Measurements from ENCODE around the gene STAT4. TPM values are rescaled to one million over a fixed set of nuclear protein-coding genes. Genes with fewer than 3 reads are reported as not detected.
A peak's percentile ranks its signal among the peaks of the same experiment; 100 is the strongest.

Gene STAT4
- total RNA-seq, 1 donor from 2014 or later: 0.13 TPM

DNA sequence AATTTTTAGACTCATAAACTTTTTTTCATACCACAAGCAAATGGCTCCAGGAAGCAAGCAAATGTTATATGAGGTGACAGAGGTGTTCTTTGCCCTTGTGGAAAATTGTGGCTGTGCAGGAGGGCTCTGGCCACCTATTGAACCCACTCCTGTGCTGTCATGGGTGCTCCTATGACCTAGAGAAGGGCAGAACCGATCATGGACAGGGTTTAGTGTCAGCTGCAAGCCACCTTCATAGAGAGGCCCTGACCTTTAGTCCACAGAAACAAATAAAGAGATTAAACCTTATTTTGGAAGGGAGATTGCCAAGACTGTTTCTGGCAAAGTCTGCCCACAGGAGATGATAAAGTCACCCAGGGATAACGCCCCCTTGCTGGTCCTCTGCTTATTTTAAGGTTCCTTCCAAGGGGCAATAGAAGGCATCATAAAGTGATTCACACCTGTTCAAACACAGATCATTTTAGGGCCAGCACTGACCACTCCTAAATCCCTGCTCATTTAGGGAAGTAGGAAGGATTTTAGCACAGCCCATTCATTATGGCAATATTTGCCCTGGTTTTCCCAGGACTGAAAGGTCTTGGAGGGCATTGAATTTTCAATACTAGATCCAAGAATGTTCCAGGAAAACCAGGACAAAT, 26.1 kb upstream of the STAT4 start:
- no peak for DNase-seq (ENCODE audit: low read depth, low spot score)

DNA sequence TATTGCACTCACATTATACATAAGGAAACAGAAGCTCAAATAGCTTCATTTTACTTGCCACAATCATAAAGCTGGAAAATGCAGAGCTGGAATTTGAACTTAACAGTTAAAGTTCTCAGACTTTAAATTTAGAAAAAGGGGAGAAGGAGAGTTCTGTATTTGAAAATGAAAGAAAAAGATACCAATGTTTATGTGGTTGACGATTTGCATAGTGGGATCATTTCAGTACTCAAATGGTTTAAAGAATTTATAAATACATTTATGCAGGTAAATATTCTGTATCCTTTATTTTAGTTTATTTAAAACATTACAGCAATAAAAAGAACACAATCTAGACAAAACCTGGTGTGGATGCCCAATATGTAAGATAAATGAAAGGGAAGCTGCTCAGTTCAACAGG, 25.5 kb upstream of the STAT4 start:
- DNase-seq (ENCODE audit: low read depth, low spot score): no peak

DNA sequence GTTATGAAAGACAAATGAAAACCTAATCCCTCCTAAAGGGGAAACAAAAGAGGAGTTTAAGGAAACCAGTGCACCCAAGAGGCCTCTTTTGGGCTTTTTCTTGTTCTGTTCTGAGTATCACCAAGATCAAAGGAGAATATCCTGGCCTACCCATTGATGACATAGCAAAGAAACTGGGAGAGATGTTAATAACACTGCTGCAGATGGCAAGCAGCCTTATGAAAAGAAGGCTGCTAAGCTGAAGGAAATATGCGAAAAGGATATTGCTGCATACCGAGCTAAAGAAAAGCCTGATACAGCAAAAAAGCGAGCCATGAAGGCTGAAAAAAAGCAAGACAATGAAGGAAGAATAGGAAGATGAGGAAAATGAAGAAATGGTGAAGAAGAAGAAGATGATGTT, 23.6 kb upstream of the STAT4 start:
- DNase-seq (ENCODE audit: low read depth, low spot score): no peak

DNA sequence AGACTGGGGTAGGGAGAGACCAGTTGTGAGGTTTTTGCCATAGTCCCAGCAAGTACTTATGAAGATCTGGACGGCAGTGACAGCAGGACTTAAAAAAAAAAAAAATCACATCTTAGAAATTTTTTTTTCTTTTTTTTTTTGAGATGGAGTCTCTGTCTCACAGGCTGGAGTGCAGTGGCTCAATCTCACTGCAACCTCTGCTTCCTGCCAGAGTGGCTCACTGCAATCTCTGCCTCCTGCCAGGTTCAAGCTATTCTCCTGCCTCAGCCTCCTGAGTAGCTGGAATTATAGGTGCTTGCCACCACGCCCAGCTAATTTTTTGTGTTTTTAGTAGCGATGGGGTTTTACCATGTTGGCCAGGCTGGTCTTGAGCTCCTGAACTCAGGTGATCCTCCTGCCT, 22.4 kb upstream of the STAT4 start:
- DNase-seq (ENCODE audit: low read depth, low spot score): no peak

DNA sequence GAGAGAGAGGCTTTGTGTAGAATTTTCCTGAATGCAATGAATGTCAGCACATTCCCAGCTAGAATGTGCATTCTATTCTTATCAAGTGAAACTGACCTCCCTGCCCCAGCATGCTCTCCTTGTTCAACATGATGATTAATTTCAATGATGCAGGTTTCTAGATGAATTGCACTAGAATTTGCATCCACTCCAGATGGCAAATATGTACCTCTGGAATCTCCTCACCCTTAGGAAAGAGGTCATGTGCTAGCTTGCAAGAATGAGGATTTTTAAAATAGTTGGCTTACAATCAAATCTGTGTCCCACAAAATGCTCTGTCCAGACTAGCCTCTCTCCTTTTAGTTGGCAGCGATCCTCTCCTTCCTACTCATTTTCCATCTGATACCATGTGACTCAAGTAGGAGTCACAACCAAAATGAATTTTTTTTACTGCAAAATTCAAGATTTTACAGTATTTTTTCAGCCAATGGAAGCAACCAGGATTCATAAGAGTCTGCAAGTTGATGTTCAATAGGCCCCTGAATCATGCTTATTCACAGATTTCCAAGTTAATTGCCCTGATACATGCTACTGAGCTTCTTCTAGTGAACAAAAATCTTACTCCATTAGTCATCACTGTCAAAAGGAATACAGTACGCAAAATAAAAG, 21.0 kb upstream of the STAT4 start:
- DNase-seq (ENCODE audit: low read depth, low spot score): no peak

DNA sequence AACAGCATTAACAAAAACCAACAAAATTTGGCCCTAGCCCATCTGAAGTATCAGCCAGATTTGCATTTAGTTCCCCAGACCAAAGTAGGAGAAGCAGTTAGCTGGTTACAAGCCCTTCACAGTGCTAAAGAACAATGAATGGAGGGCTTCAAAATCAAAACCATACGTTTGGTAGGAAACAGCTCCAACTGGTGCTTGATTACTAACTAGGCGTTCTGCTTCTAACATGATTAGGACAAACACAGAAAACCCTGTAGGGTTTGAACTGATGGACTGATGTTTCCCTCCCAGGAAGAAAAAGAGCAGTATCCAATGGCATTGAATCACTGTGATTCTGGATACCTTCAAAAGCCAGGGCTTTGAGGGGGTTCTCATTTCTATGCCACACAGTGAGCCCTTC, 20.5 kb upstream of the STAT4 start:
- DNase-seq (ENCODE audit: low read depth, low spot score): no peak

DNA sequence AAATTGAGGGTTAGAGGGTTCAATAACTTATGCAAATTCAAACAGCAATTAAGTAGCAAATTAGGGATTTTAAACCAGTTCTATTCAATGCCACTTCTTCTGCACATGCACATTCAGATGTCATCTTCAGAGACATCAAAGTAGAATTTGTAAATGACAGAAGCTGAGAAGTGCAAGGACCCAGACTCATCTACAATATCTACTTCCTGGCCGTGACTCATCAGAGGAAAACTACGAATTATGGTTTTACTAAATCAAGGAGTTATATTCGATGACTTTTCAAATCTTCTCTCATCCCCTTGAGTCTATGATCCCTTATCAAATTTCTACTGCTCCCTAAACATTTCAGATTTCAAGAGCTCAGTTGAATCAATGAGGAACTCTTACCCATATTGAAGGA, 20.0 kb upstream of the STAT4 start:
- DNase-seq (ENCODE audit: low read depth, low spot score): no peak

DNA sequence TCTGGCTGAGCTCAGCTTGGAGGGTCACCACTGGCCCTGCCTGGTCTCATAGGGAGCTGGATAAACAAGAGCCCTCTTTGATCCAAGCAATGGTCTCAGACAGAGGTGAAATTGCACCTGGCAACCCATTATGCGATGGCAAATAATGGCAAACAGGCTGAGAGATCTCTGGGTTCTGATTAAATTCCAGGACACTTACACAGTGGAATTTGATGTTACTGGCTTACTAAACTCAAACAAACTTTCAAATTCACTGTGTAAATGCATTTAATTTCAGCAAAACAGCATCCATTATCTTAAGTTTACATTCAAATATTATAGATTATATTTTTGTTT, 19.5 kb upstream of the STAT4 start:
- no peak for DNase-seq (ENCODE audit: low read depth, low spot score)

DNA sequence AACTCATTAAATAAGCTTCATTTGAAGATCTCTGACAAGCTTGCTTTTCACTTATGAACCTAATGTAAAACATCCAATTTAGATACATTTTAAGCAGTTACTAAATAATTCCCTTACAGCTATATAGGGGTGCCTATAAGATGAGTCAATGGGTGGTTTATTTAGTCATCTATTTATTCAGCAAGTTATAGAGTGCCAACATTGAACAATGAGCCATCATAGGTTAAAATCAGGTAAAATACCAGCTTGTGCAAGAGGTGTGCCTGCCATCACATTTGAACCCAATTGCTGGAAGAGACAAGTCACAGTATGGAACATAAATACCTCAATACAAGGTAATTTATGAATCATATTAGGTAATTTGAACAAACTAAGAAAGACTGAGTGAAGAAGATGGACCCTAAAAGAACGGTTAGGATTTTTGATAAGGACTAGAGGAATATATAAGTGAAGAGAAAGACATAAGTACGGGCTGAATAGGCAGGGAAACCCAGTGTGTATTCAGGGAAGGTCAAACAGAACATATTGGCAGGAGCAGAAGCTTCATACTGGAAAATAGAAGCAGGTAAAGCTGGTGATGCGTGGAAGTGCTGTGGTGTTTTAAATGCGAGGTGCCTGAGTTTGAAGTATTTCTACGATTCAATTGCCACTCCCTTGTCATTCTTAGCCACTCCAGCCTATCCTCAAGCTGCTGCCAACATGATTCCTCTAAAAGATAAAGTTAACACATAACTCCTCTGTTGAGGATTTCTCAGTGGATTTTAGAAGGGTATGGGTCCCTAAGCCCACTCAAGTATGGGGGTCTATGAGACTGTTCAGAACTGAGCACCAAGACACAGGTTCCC, 18.9 kb upstream of the STAT4 start:
- DNase-seq (ENCODE audit: low read depth, low spot score): no peak

DNA sequence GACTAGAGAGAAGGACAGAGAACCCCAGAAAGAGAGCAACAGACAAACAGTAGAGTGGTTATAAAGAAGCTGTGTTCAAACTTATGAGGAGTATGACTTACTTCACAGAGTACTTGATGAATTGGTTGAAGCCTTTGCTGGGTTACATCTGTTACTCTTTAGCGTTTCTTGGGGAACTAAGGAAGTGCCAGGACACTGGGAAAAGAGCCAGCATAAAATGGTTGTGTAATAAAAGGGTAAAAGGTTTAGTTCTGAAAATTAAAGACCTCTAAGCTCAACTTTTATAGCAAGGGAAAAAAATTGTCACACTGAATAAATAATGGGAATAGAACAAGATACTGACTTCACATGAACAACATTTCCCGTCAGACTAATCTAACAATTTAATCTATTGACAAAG, 17.0 kb upstream of the STAT4 start:
- no peak for DNase-seq (ENCODE audit: low read depth, low spot score)

DNA sequence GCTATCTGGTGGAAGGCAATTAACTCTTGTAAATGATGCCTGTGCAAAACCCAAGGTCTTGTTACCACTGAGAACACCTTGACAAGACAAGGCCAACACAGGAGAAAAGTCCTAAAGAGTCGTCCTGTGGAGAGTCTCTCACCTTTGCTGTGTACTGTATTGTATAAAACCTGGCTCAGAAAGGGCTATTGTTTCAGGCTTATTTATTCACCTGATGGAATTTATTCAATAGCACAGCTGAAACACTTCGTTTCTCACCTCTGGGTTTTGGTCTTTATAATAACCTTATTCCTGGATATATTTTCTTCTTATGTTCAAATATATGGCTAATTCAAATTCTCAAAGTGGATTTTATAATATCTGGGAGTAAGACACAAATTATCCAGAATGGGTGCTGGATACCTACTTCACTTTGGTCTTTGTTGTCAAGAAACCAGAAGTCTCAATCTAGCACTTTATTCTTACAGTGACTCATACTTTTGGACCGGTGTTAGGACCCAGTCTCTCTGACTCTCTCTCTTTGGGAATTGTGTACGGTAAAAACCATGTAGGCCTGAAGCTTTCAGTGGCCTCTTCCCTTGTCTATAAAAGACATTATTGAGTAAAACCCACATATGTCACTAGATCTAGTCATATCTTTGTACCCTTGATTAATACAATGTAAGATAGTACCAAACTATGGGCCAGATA, 16.1 kb upstream of the STAT4 start:
- DNase-seq (ENCODE audit: low read depth, low spot score): no peak

DNA sequence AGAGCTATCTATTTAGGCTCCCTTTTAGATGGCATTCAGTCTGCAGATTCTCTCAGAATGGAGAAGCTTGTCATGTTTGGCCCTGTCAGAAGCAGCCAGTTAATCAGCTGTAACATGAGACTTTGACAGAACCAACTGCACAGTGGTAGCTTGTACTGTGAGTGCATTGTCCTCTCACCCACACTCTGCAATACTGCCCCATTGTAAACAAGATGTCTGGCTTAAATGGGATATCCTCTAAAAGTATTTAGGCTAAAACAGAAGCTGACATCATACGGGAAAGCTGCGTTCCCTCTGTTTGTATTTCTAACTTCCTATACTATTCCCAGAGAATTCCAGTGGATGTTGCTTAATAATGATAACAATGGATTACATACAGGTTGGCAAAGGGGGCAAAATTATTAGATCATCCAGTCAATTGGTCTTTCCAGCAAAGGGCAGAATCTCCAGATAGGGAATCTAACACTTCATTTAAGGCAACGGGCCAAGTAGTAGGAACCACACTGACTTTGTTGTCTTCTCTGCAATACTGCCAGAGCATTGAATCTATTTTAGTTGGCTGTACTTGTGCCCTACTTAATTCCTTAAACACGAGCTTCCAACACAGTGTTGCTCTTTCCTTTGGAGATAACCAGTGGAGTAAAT, 15.4 kb upstream of the STAT4 start:
- DNase-seq (ENCODE audit: low read depth, low spot score): peak; percentile 19

DNA sequence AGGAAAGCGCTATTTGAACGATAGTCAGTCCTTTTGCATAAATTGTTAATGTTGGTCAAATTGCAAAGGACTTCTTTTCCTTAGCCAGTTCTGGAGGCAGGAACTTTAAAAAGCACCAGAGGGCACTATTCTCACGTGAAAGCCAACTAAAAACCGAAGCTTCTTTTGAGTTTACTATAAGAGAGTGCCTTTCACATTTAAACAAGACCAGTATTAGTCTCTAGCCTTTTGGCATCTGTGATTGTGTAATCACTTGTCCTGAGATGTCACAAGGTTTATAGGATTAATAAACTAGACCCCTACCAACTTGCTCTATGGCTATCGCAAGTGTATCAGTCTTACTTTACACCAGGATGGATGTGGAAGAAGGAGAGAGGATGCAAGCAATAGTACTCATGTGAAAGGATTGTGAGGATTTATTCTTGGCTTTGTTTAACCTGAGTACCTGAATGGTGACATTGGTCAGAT, 14.4 kb upstream of the STAT4 start:
- no peak for DNase-seq (ENCODE audit: low read depth, low spot score)

DNA sequence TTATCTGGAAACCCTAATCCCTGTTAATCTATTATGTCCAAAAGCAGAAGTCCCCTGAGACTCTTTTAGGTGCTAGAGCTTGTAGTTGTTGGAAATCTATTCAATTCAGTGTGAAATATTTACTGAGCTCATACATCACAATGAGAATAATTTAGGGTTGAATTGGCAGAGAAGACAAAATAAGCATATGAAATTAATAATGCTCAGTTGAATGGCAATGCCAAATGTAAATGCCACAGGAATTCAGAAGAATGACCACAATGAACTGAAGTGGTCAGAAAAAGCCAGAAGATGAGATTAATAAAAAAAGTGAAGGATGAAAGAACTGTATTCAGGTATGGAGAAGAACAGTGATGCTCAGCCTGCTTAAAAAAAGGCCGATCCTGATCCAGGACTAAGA, 8.0 kb upstream of the STAT4 start:
- no peak for DNase-seq (ENCODE audit: low read depth, low spot score)

DNA sequence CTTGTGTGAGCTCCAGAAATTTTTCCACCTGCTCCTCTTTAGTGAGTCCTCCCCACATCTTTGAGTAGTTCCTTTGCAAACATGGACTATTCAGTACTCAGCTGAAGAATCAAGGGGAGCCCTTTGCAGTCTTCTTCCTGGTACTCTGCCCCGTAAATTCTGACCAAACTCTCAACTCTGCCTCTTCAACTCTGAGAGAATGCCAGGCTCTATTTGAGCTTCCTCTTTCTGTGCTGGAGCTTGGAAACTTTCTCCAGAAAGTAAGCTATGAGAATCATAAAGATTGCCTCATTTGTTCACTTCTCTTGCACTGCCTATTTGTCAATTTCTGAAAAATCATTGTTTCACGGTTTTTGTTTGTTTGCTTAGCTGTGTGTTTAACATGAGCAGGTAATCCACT, 7.4 kb upstream of the STAT4 start:
- no peak for DNase-seq (ENCODE audit: low read depth, low spot score)

DNA sequence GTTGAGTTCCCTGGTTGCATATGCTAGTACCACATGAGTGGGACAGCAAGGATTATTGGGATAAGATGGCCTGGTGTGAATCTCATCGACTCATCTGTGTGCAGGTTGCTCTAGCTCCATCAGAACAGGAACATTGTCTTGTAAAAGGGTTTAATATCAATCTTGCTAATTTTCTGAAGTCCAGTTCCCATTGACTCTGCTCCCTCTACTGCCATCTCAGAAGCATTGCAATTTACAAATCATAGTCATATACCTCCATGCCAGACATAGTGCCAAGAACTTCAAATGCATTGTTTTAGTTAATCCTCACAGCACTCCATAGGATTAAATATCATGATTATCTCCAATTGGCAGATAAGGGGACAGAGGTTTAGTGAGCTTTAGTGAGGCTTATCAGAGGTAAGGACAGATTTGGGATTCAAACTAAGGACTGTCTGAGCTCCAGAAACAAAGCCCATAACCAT, 4.8 kb upstream of the STAT4 start:
- peak; percentile 15 for DNase-seq (ENCODE audit: low read depth, low spot score)

DNA sequence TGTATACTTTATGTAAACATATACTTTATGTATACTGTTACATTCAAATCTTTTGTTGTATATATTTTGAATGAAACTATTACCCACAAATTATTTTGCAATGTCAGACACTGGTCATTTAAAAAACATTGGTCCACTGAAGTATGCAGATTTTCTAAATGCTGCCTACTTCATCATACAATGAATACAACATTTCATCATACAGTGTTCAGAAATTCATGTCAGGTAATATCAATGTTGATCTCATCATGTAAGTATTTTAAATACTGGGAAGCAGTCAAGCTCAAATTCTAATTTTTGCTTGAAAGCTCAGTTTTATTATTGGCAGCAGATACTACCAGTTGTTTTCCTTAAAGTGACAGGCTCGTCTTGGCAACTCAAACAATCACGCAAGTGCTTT, 2.9 kb upstream of the STAT4 start:
- no peak for DNase-seq (ENCODE audit: low read depth, low spot score)

DNA sequence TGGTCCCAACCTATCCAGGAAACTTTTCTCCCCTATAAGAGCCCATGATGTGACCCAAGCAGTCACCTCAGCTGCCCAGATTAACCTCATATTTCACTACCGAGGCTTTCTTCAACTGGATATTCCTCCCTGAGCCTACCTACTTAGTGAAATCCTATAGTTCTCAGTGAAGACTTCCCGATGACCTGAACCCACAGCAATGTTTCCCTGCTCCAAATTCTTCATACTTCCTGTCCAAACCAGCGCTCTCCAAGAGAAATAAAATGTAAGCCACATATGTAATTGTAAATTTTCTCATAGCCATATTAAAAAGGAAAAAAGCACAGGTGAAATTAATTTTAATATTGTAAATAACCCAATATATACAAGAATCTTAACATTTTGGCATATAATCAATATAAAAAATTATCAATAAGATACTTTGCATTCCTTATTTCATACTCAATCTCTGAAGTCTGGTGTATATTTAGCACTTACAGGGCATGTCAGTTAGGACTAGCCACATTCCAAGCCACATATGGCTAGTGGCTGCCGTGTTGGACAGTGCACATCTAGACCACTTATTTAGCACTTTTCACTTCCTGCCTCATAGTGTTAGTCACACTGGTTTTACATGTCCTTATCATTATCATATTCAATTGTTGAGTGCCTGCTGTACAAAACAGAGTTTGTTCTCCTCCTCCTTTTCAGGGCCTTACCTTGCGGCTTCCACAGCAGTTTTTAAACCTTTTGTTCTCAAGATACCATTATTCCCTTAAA, 1.9 kb upstream of the STAT4 start:
- no peak for DNase-seq (ENCODE audit: low read depth, low spot score)

DNA sequence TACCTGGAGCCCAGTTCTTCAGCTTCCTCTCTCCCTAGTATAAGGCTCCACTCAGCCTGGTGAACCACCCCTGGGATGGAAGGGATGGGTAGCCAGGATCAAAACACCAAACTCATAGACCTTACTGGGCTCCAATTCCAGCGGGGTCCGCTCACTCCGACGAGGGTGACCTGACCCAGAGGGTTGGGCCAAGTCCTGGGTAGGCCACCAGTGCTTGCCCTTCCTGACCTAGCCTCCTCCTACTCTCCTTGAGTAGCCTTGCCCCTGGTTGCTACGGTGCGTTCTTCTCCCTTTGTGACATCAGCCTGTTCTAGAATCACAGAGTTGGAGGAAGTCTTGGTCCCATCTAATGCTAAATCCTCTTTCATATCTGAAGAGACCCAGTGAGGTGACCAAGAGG, 537 bp upstream of the STAT4 start:
- DNase-seq (ENCODE audit: low read depth, low spot score): no peak

DNA sequence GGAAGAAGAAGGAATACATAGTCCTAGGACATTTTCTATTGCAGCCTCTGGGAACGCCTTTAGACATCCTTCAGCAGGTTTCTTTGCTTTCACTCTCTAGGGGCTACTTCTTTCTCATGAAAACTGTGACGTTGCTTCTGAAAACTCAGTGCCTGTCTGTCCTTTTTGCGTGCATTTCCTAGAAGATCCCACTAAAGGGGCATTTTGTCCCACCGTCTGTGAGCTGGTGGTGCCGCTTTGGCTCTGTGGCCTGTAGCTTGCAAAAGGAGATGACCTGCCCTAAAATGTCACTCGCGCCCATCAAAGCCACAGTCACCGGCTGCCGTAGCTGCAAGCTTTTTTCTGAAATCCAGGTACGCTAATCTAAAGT, 579 bp downstream of the STAT4 start:
- DNase-seq (ENCODE audit: low read depth, low spot score): no peak

DNA sequence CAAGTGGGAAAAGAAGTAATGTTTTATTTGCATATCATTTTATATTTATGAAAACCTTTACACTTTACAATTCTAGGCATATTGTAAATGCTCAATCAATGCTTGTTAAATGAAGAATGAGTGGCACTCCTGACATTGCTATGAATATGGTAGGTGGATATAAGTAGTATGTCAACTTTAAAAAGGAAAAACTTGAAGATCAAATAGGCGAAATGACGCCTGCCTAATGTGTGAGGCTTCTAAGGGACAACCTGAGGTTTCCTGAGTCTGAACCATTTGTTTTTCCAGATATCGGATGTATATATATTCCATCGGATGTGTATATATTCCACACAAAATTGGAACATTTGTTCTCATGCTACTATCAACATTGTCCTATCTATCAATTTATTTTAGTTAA, 1.4 kb downstream of the STAT4 start:
- DNase-seq (ENCODE audit: low read depth, low spot score): no peak

Measured in pulmonary artery endothelial cell (primary cell).